IPS-NIHi7 (cell line): ENCODE results near the gene ZNF853.
"Not testable (repeated sequence)": the region's sequence is repeated elsewhere in the genome, so short reads cannot be mapped to it uniquely, and the experiment has no call there.

Experiments used
- DNase-seq: peaks from one replicate; pipeline ENCODE4 v3.0.0; 2012; ENCODE audit warnings: mixed read lengths; ENCODE audit errors: extremely low spot score

Gene ZNF853

GRCh38 chr7:6606866-6607583, 8.4 kb upstream of the ZNF853 start:
- DNase-seq: no peak

GRCh38 chr7:6607651-6608051, 7.8 kb upstream of the ZNF853 start:
- no peak for DNase-seq

DNA sequence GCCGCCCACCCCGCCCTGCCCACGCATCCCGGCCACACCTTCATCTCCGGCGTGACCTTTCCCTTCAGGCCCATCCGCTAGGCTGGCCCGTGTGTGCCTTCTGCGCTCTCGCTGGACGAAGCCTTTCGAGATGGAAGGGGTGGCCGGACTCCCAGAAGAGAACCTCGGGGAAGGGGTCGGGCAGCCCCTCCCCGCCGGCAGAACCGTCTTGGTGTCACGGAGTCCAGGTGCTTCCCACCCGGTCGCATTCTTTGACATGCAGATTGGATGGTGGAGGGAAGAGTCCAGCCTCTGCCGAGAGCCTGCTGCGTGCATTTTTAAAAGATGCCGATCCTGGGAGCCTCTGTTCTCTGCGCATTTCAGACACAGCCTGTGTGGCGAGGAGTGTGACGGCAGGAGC, 7.3 kb upstream of the ZNF853 start:
- DNase-seq: no peak

DNA sequence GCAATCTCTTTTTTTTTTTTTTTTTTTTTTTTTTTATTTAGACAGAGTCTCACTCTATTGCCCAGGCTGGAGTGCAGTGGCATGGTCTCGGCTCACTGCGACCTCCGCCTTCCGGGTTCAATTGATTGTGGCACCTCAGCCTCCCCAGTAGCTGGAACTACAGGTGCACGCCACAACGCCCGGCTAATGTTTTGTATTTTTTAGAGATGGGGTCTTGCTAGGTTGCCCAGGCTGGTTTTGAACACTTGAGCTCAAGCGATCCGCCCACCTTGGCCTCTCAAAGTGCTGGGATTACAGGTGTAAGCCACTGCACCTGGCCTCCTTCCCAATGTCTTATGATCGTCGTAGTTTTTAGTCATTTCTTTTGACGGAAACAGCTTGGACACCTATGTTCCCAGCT, 6.6 kb upstream of the ZNF853 start:
- no peak for DNase-seq

GRCh38 chr7:6612819-6613218, 2.6 kb upstream of the ZNF853 start:
- DNase-seq: no peak

DNA sequence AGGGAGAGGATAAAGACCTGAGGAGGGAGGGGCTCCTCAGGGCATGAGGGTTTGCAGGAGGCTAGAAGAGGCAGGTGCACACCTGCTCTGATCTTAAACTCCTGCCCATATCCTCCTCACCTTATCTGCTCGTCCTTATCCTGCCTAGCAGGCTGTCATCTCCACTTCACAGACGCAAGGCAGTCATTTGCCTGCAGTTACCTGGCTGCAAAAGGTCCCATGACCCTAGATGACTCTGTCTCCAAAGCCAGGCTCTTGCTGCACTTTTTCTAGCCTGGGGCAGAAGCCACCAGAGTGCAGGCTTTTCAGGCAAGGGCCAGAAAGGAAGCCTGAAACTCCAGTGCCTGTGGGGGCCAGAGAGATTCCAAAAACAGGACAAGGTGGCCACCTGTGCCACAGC, 1.7 kb upstream of the ZNF853 start:
- DNase-seq: no peak

- peak; percentile 59 for DNase-seq
These were observed 529 bp downstream of the ZNF853 start for GRCh38 chr7:6615723-6616555.

- DNase-seq: no peak
These were observed 1.6 kb downstream of the ZNF853 start for GRCh38 chr7:6616854-6617643.

GRCh38 chr7:6618621-6619020, 3.2 kb downstream of the ZNF853 start:
- no peak for DNase-seq

- DNase-seq: no peak
These were observed 4.6 kb downstream of the ZNF853 start for GRCh38 chr7:6619961-6620360.

GRCh38 chr7:6621195-6622133, 6.1 kb downstream of the ZNF853 start:
- DNase-seq: no peak

GRCh38 chr7:6622134-6622710, 6.8 kb downstream of the ZNF853 start:
- DNase-seq: no peak

- DNase-seq: no peak
These were observed 8.3 kb downstream of the ZNF853 start for GRCh38 chr7:6623589-6624245.

GRCh38 chr7:6624246-6624611, 8.8 kb downstream of the ZNF853 start:
- DNase-seq: no peak

- DNase-seq: no peak
These were observed 12.6 kb downstream of the ZNF853 start for GRCh38 chr7:6628045-6628444.

GRCh38 chr7:6630007-6630849, 14.8 kb downstream of the ZNF853 start:
- DNase-seq: no peak

DNA sequence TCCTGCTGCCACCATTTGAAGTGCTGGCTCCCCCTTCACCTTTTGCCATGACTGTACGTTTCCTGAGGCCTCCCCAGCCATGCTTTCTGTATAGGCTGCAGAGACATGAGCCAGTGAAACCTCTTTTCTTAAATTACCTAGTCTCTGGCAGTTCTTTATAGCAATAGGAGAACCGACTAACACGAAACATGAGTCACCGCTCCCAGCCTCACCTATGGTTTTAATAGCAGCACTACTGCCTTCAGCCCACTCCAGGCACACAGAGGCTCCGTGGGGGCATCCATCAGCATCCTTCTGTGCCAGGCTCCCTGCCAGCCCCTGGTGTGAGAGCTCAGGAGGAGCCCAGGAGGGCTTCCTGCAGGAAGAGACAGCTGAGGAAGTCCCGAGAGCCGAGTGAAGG, 16.2 kb downstream of the ZNF853 start:
- DNase-seq: no peak

GRCh38 chr7:6634021-6634420, 18.6 kb downstream of the ZNF853 start:
- no peak for DNase-seq

DNA sequence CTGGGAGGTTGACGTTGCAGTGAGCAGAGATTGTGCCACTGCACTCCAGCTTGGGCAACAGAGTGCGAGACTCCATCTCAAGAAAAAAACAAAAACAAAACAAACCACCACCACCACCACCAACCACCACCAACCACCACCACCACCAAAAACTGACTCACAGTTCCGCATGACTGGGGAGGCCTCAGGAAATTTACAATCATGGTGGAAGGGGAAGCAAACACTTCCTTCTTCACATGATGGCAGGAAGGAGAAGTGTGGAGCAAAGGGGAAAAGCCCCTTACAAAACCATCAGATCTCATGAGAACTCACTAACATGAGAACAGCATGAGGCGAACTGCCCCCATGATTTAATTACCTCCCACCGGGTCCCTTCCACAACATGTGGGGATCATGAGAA, 19.6 kb downstream of the ZNF853 start:
- DNase-seq: not testable (repeated sequence)
